Heart left ventricle (tissue), 16 donors: ENCODE data around the gene FAM3B. TPM values are rescaled to one million over a fixed set of nuclear protein-coding genes. Genes with fewer than 3 reads are reported as not detected.

ENCODE experiments used
- ATAC-seq, 4 donors: fragments of 200-7000 bp; cut with Tn5 transposase; one replicate each; pipeline ENCODE4 v1.9.1; 2020 to 2022; ENCODE audit warnings: moderate library complexity in 4 of 4, mild to moderate bottlenecking in 3 of 4, moderate number of reproducible peaks in 1 of 4
- DNase-seq, 5 donors: peaks; one replicate each; pipeline ENCODE4 v3.0.0-alpha.2; 2020
- H3K27ac ChIP-seq, 12 donors: fragments of 200-600 bp; sonication (generic) in 4 of 12; one replicate each; pipeline versions ENCODE4 v1.5.0 to v1.8.0; 2016 to 2022; ENCODE audit warnings: mild to moderate bottlenecking in 2 of 12
- H3K27me3 ChIP-seq, 9 donors: fragments of 200-600 bp; sonication (generic) in 2 of 9; one replicate each; pipeline versions ENCODE4 v1.5.1 to v1.8.0; 2016 to 2022; ENCODE audit warnings: mild to moderate bottlenecking in 3 of 9
- H3K36me3 ChIP-seq, 9 donors: fragments of 200-600 bp; sonication (generic) in 2 of 9; one replicate each; pipeline versions ENCODE4 v1.5.0 to v1.8.0; 2018 to 2022; ENCODE audit warnings: mild to moderate bottlenecking in 2 of 9
- H3K4me1 ChIP-seq, 12 donors: fragments of 200-600 bp; sonication (generic) in 4 of 12; one replicate each; pipeline versions ENCODE4 v1.5.0 to v1.8.0; 2016 to 2022; ENCODE audit warnings: mild to moderate bottlenecking in 3 of 12
- H3K4me3 ChIP-seq, 12 donors: fragments of 200-600 bp; sonication (generic) in 4 of 12; one replicate each; pipeline versions ENCODE4 v1.5.0 to v1.8.0; 2017 to 2022; ENCODE audit warnings: mild to moderate bottlenecking in 9 of 12, moderate library complexity in 4 of 12
- H3K9me3 ChIP-seq, 12 donors: fragments of 200-600 bp; sonication (generic) in 4 of 12; one replicate each; pipeline versions ENCODE4 v1.5.0 to v1.8.0; 2016 to 2022; ENCODE audit warnings: mild to moderate bottlenecking in 1 of 12
- CTCF ChIP-seq, 12 donors: fragments of 200-600 bp; sonication (generic) in 4 of 12; IDR thresholded peaks; one replicate each; pipeline versions ENCODE4 v1.5.0 to v1.8.0; 2018 to 2022; ENCODE audit warnings: antibody characterized with exemption in 12 of 12, mild to moderate bottlenecking in 5 of 12
- POLR2A ChIP-seq, 2 donors: fragments of 450-650 bp; IDR thresholded peaks; one replicate each; pipeline ENCODE4 v1.6.1; 2017; ENCODE audit warnings: antibody characterized with exemption in 2 of 2, mild to moderate bottlenecking in 2 of 2, moderate library complexity in 2 of 2
- WGBS, 4 donors: extraction: QIAGEN DNeasy Blood & Tissue Kit in 2 of 4; methylation state at CpG; one replicate each; pipeline versions ENCODE4 v1.1.5 to v1.1.7; 2013 to 2018; 5-methylcytosine and 5-hydroxymethylcytosine counted together
- intact Hi-C, 10 donors: fragments of 100-400 bp; cut with DNase I; formaldehyde crosslinking; loops; one replicate each; pipeline versions ENCODE4 v1.11.1 to v1.14.2; 2022
- polyA plus RNA-seq, 2 donors: library from polyadenylated mRNA; stranded (reverse); fragments of 200-250 nt; gene quantifications; one replicate each; pipeline ENCODE4 v1.2.3, GENCODE V29; 2013
- total RNA-seq, 9 donors: library from RNA; depleted of rRNA in 2 of 9; stranded (reverse); fragments of >200 nt in 2 of 9; fragmentation: NEBNext Ultra II Directional in 3 of 9; extraction: Animal tissue kit (Norgen Biotek cat#: 25700) in 3 of 9; gene quantifications; one replicate each; pipeline versions ENCODE4 v1.1.0 to v1.2.4, GENCODE V29; 2016 to 2023
- donor health status: ischemic (EF 13 %, LVEDD 7.1; RV severe dilation, severe dysfunction).
- donor health status: healthy with polysubstance abuse.
- donor health status: DM: no; HTN: yes; CAD: no.
- donor health status: DM: no; HTN: no; CAD: no.
- donor health status: ischemic (EF 25% LVEDD 6.9; RV normal size, moderate dysfunction).
- donor health status: ischemic (EF 25% LVEDD 5.7; RV mildly dilated, moderate dysfunction).
- donor health status: healthy.
- donor health status: DM: yes; HTN: yes; CAD: no.
- donor health status: ischemic (EF 35%, LVEDD 5.7; RV mildly dilated, moderate dysfunction).
- donor health status: nonischemic (EF 11% LVEDD 7.7; RV severe dilation, severe dysfunction).
- donor health status: DM: yes; HTN: yes; CAD: no.
- donor health status: PGD.
- donor health status: ischemic (EF 29% LVEDD 5.4; RV normal size, mild dysfunction).
- donor health status: nonischemic (EF 23%, LVEDD 6.1; RV moderate dilation, normal function).

Gene FAM3B
- total and polyA plus RNA-seq, 11 donors: 0.10 to 0.54 TPM; not detected in 9

GRCh38 chr21:41388259-41388658 is 71.7 kb downstream of the FAM3B start:
- 95 to 99% (median 96%) methylated on average over 14 of the region's 14 CpGs for WGBS, 4 donors
- intact Hi-C loops: no loop called here
- Histone ChIP-seq H3K27ac (no peak overlapping the region), H3K27me3 (no peaks in the 10 kb centered on the region), H3K9me3 (no peaks in the 10 kb centered on the region), H3K4me1 (no peaks in the 10 kb centered on the region), H3K4me3 (no peak overlapping the region), H3K36me3 (peaks cover 2 to 94% (median 44%) of the 10 kb centered on the region in 9 donors)
- ATAC-seq: no peak
- DNase-seq: no peak
- no peak for TF ChIP-seq CTCF (IDR thresholded peaks at IDR 0.05)
- no peak for TF ChIP-seq POLR2A (IDR thresholded peaks at IDR 0.05)

GRCh38 chr21:41390043-41390639 is 73.5 kb downstream of the FAM3B start:
- ATAC-seq (no peak), DNase-seq (peak in 1 of 5 donors; percentile 17)
- Histone ChIP-seq H3K27ac (no peak overlapping the region), H3K9me3 (no peaks in the 10 kb centered on the region), H3K4me1 (no peaks in the 10 kb centered on the region), H3K36me3 (peaks cover 0 to 93% (median 30%) of the 10 kb centered on the region in 9 donors), H3K4me3 (no peak overlapping the region), H3K27me3 (no peaks in the 10 kb centered on the region)
- TF ChIP-seq POLR2A (IDR thresholded peaks at IDR 0.05) (no peak), CTCF (IDR thresholded peaks at IDR 0.05) (no peak)
- intact Hi-C loops: no loop called here
- WGBS, 4 donors: 90 to 94% (median 93%) methylated on average over 12 to 17 of the region's 17 CpGs

- Histone ChIP-seq H3K9me3 (no peaks in the 10 kb centered on the region), H3K36me3 (peaks cover 0 to 96% (median 51%) of the 10 kb centered on the region in 9 donors), H3K4me1 (peaks cover 0 to 25% (median 0%) of the 10 kb centered on the region in 12 donors), H3K27me3 (no peaks in the 10 kb centered on the region), H3K4me3 (no peak overlapping the region), H3K27ac (no peak overlapping the region)
- intact Hi-C loops: no loop called here
- no peak for ATAC-seq
- WGBS, 4 donors: 86 to 90% (median 88%) methylated on average over 8 of the region's 8 CpGs
- TF ChIP-seq CTCF (IDR thresholded peaks at IDR 0.05) (no peak), POLR2A (IDR thresholded peaks at IDR 0.05) (no peak)
- peak in 1 of 5 donors; percentile 8 for DNase-seq
Observed at GRCh38 chr21:41393876-41394465, 77.4 kb downstream of the FAM3B start.

- Histone ChIP-seq H3K36me3 (peaks cover 0 to 97% (median 54%) of the 10 kb centered on the region in 9 donors), H3K4me3 (no peak overlapping the region), H3K9me3 (no peaks in the 10 kb centered on the region), H3K27me3 (no peaks in the 10 kb centered on the region), H3K27ac (peak overlapping the region in 1 of 12 donors; percentile 79), H3K4me1 (peaks cover 0 to 25% (median 0%) of the 10 kb centered on the region in 12 donors)
- TF ChIP-seq CTCF (IDR thresholded peaks at IDR 0.05) (no peak), POLR2A (IDR thresholded peaks at IDR 0.05) (no peak)
- WGBS, 4 donors: 70 to 80% (median 76%) methylated on average over 7 of the region's 7 CpGs
- DNase-seq (peak in 2 of 5 donors; percentile 48 to 54), ATAC-seq (peak in 3 of 4 donors; percentile 51 to 88 (median 65))
- intact Hi-C loops: no loop called here
Observed at GRCh38 chr21:41396558-41397075, 80.0 kb downstream of the FAM3B start.
